ENCODE results near the gene SMTNL1.

SMTNL1 gene

GRCh38 chr11:57544566-57544965 is 7.2 kb downstream of the SMTNL1 start:
- DNase-seq (ENCODE audit: low read depth in 2 of 2) = no peak

- no peak for DNase-seq (ENCODE audit: low read depth in 2 of 2)
Observed at GRCh38 chr11:57545883-57546282, 8.5 kb downstream of the SMTNL1 start.

- DNase-seq (ENCODE audit: low read depth in 2 of 2) = no peak
Observed at GRCh38 chr11:57546451-57546850, 9.1 kb downstream of the SMTNL1 start.

- DNase-seq (ENCODE audit: low read depth in 2 of 2) = no peak
Observed at GRCh38 chr11:57546869-57547475, 9.6 kb downstream of the SMTNL1 start.

GRCh38 chr11:57547854-57548377 is 10.5 kb downstream of the SMTNL1 start:
- DNase-seq (ENCODE audit: low read depth in 2 of 2) = no peak

GRCh38 chr11:57549983-57550382 is 12.6 kb downstream of the SMTNL1 start:
- DNase-seq (ENCODE audit: low read depth in 2 of 2) = no peak

GRCh38 chr11:57551941-57552340 is 14.5 kb downstream of the SMTNL1 start:
- DNase-seq (ENCODE audit: low read depth in 2 of 2) = no peak

- no peak for DNase-seq (ENCODE audit: low read depth in 2 of 2)
Observed at GRCh38 chr11:57552479-57552878, 15.1 kb downstream of the SMTNL1 start.

- DNase-seq (ENCODE audit: low read depth in 2 of 2) = no peak
Observed at GRCh38 chr11:57555393-57555792, 18.0 kb downstream of the SMTNL1 start.

- no peak for DNase-seq (ENCODE audit: low read depth in 2 of 2)
Observed at GRCh38 chr11:57556041-57556440, 18.6 kb downstream of the SMTNL1 start.

GRCh38 chr11:57560146-57560545 is 22.8 kb downstream of the SMTNL1 start:
- no peak for DNase-seq (ENCODE audit: low read depth in 2 of 2)

- no peak for DNase-seq (ENCODE audit: low read depth in 2 of 2)
Observed at GRCh38 chr11:57562596-57562995, 25.2 kb downstream of the SMTNL1 start.

- peak in 1 of 2 donors; percentile 20 for DNase-seq (ENCODE audit: low read depth in 2 of 2)
Observed at GRCh38 chr11:57566005-57566904, 28.9 kb downstream of the SMTNL1 start.

- DNase-seq (ENCODE audit: low read depth in 2 of 2) = peak; percentile 13 to 25
Observed at GRCh38 chr11:57566905-57567514, 29.6 kb downstream of the SMTNL1 start.

- DNase-seq (ENCODE audit: low read depth in 2 of 2) = peak; percentile 18 to 75
Observed at GRCh38 chr11:57567515-57568329, 30.3 kb downstream of the SMTNL1 start, which contains the start of gene UBE2L6. Gene UBE2L6, minus strand, starts transcription at chr11:57567672. Its CDS starts 61 bp downstream, at chr11:57567611.

GRCh38 chr11:57568330-57568766 is 31.0 kb downstream of the SMTNL1 start:
- peak in 1 of 2 donors; percentile 73 for DNase-seq (ENCODE audit: low read depth in 2 of 2)

GRCh38 chr11:57571606-57572005 is 34.2 kb downstream of the SMTNL1 start:
- no peak for DNase-seq (ENCODE audit: low read depth in 2 of 2)

GRCh38 chr11:57574061-57574460 is 36.7 kb downstream of the SMTNL1 start:
- DNase-seq (ENCODE audit: low read depth in 2 of 2) = no peak

- DNase-seq (ENCODE audit: low read depth in 2 of 2) = no peak
Observed at GRCh38 chr11:57584341-57584740, 46.9 kb downstream of the SMTNL1 start.

GRCh38 chr11:57585301-57585700 is 47.9 kb downstream of the SMTNL1 start:
- no peak for DNase-seq (ENCODE audit: low read depth in 2 of 2)

- DNase-seq (ENCODE audit: low read depth in 2 of 2) = no peak
Observed at GRCh38 chr11:57586711-57587245, 49.4 kb downstream of the SMTNL1 start.
